RWPE2 (cell line): Measurements from ENCODE around the gene HEXA.
"Not testable (repeated sequence)": the region's sequence is repeated elsewhere in the genome, so short reads cannot be mapped to it uniquely, and the experiment has no call there.

Experiments
- ATAC-seq: fragments of 200-7000 bp; cut with Tn5 transposase; 3 replicates; pipeline ENCODE4 v1.9.1; 2021; ENCODE audit warnings: low read depth
- DNase-seq: peaks from one replicate; pipeline ENCODE4 v3.0.0-alpha.2; 2020; ENCODE audit warnings: low spot score
- H3K27ac ChIP-seq: fragments of 450-650 bp; 2 replicates; pipeline ENCODE4 v1.5.1; 2017; ENCODE audit warnings: mild to moderate bottlenecking; ENCODE audit not compliant: poor library complexity, severe bottlenecking
- H3K27me3 ChIP-seq: fragments of 250-450 bp; sonication (Bioruptor Pico); 2 replicates; pipeline ENCODE4 v1.5.1; 2021; ENCODE audit warnings: mild to moderate bottlenecking, moderate library complexity; ENCODE audit not compliant: insufficient read depth, poor library complexity, severe bottlenecking
- H3K36me3 ChIP-seq: fragments of 250-450 bp; sonication (Bioruptor Pico); 2 replicates; pipeline ENCODE4 v1.5.1; 2020; ENCODE audit warnings: low read depth, mild to moderate bottlenecking, moderate library complexity
- H3K4me1 ChIP-seq: fragments of 250-450 bp; sonication (Bioruptor Pico); 2 replicates; pipeline ENCODE4 v1.5.1; 2021; ENCODE audit warnings: mild to moderate bottlenecking, moderate library complexity; ENCODE audit not compliant: insufficient read depth, poor library complexity, severe bottlenecking
- H3K4me3 ChIP-seq: fragments of 250-450 bp; sonication (Bioruptor Pico); 2 replicates; pipeline ENCODE4 v1.5.1; 2021; ENCODE audit warnings: mild to moderate bottlenecking, moderate library complexity; ENCODE audit not compliant: severe bottlenecking
- H3K9me3 ChIP-seq: fragments of 250-450 bp; sonication (Bioruptor Pico); 2 replicates; pipeline ENCODE4 v1.5.1; 2021; ENCODE audit warnings: mild to moderate bottlenecking, moderate library complexity; ENCODE audit not compliant: severe bottlenecking
- CTCF ChIP-seq: fragments of 450-650 bp; IDR thresholded peaks from one replicate; pipeline ENCODE4 v1.5.1; 2017; ENCODE audit warnings: mild to moderate bottlenecking, moderate library complexity; ENCODE audit not compliant: poor library complexity, severe bottlenecking

The HEXA gene

GRCh38 chr15:72415304-72415703, 39.5 kb upstream of the HEXA start:
- Histone ChIP-seq H3K27me3 (peaks cover 10% of the 10 kb centered on the region), H3K4me3 (no peak overlapping the region), H3K27ac (no peak overlapping the region), H3K36me3 (no peaks in the 10 kb centered on the region), H3K9me3 (no peaks in the 10 kb centered on the region), H3K4me1 (peaks cover 3% of the 10 kb centered on the region)
- no peak for TF ChIP-seq CTCF
- DNase-seq (no peak), ATAC-seq (no peak)

GRCh38 chr15:72413337-72413736, 37.5 kb upstream of the HEXA start:
- peaks cover 20% of the 10 kb centered on the region for H3K27me3 ChIP-seq
- H3K36me3 ChIP-seq, H3K27ac ChIP-seq, H3K4me1 ChIP-seq, DNase-seq, H3K9me3 ChIP-seq, ATAC-seq, H3K4me3 ChIP-seq: not testable (repeated sequence)

GRCh38 chr15:72411544-72411943, 35.7 kb upstream of the HEXA start:
- DNase-seq, result no peak
- peaks cover 31% of the 10 kb centered on the region for H3K27me3 ChIP-seq

GRCh38 chr15:72411111-72411510, 35.3 kb upstream of the HEXA start:
- TF ChIP-seq CTCF, result no peak
- no peak overlapping the region for H3K4me3 ChIP-seq
- peaks cover 31% of the 10 kb centered on the region for H3K27me3 ChIP-seq
- no peak overlapping the region for H3K27ac ChIP-seq
- DNase-seq (no peak), ATAC-seq (no peak)
- H3K9me3 ChIP-seq, result no peaks in the 10 kb centered on the region
- H3K36me3 ChIP-seq, result no peaks in the 10 kb centered on the region
- H3K4me1 ChIP-seq, result peaks cover 3% of the 10 kb centered on the region

More at GRCh38 chr15:72411544-72411943, 35.7 kb upstream of the HEXA start:
- no peak for ATAC-seq
- peaks cover 3% of the 10 kb centered on the region for H3K4me1 ChIP-seq
- H3K4me3 ChIP-seq, result no peak overlapping the region
- TF ChIP-seq CTCF, result no peak
- no peak overlapping the region for H3K27ac ChIP-seq
- H3K36me3 ChIP-seq, result no peaks in the 10 kb centered on the region
- no peaks in the 10 kb centered on the region for H3K9me3 ChIP-seq

GRCh38 chr15:72406936-72407335, 31.1 kb upstream of the HEXA start:
- peaks cover 49% of the 10 kb centered on the region for H3K27me3 ChIP-seq
- no peaks in the 10 kb centered on the region for H3K36me3 ChIP-seq
- no peaks in the 10 kb centered on the region for H3K9me3 ChIP-seq
- TF ChIP-seq CTCF, result no peak
- no peak overlapping the region for H3K4me3 ChIP-seq
- no peak overlapping the region for H3K27ac ChIP-seq
- no peaks in the 10 kb centered on the region for H3K4me1 ChIP-seq
- DNase-seq (no peak), ATAC-seq (no peak)
